Thoracic aorta (tissue), 2 donors: ENCODE measurements around the gene FOXA3. TPM values are rescaled to one million over a fixed set of nuclear protein-coding genes. Genes with fewer than 3 reads are reported as not detected.

Experiments
- ATAC-seq: fragments of 150-250 bp; one replicate; pipeline ENCODE4 v1.8.0; 2017; ENCODE audit warnings: low read depth; ENCODE audit not compliant: insufficient number of reproducible peaks, low FRiP score
- DNase-seq: peaks from one replicate; pipeline ENCODE4 v3.0.0-alpha.2; 2020; ENCODE audit warnings: low spot score
- H3K27ac ChIP-seq, 2 donors: fragments of 200-600 bp; sonication (generic); 1 replicate in 1 of 2; 2 replicates in 1 of 2; pipeline ENCODE4 v1.5.1; 2016; ENCODE audit warnings: mild to moderate bottlenecking in 2 of 2, moderate library complexity in 2 of 2
- H3K27me3 ChIP-seq: fragments of 200-600 bp; sonication (generic); replicated peaks from 2 replicates; pipeline ENCODE4 v1.6.0; 2016; ENCODE audit warnings: mild to moderate bottlenecking; ENCODE audit not compliant: insufficient read depth
- H3K36me3 ChIP-seq: fragments of 200-600 bp; sonication (generic); one replicate; pipeline ENCODE4 v1.5.1; 2016
- H3K4me1 ChIP-seq, 2 donors: fragments of 200-600 bp; sonication (generic); 1 replicate in 1 of 2; 2 replicates in 1 of 2; pipeline versions ENCODE4 v1.5.1 to v1.6.0; 2016; ENCODE audit warnings: low read depth in 2 of 2, mild to moderate bottlenecking in 1 of 2; ENCODE audit not compliant: control insufficient read depth in 1 of 2
- H3K4me3 ChIP-seq: fragments of 200-600 bp; sonication (generic); 2 replicates; pipeline ENCODE4 v1.5.1; 2016; ENCODE audit warnings: mild to moderate bottlenecking
- H3K9me3 ChIP-seq: fragments of 200-600 bp; sonication (generic); 2 replicates; pipeline ENCODE4 v1.5.1; 2016
- total RNA-seq, 2 donors: library from RNA; depleted of rRNA; stranded (reverse); fragments of >200 nt; gene quantifications; one replicate each; pipeline versions ENCODE4 v1.1.0 to v1.2.3, GENCODE V29; 2016
- TF ChIP-seq, protein P1 (sequence below): fragments of 200-600 bp; sonication (generic); IDR thresholded peaks from one replicate; pipeline ENCODE4 v1.5.1; 2019; ENCODE audit warnings: antibody characterized with exemption

The FOXA3 gene
- total RNA-seq, 2 donors from 2014 or later: not detected

DNA sequence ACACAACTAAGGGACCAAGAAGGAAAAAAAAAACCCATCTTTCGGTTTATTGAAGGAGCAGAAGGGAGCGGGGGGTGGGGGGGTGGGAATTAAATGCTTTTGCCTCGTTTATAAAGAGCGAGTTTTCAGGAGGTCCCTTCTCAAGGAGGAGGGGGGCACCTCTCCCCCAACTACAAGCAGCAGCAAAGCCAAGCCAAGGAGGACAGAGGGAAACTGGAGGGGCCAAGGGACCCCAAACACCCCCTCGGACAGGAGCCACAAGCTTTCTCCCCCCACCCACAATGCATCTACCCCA, 19.4 kb downstream of the FOXA3 start:
- H3K9me3 ChIP-seq: no peaks in the 10 kb centered on the region
- H3K27ac ChIP-seq: no peak overlapping the region
- peaks cover 27 to 37% of the 10 kb centered on the region in 2 donors for H3K4me1 ChIP-seq
- peak overlapping the region; percentile 49 for H3K4me3 ChIP-seq
- peaks cover 10% of the 10 kb centered on the region for H3K36me3 ChIP-seq
- ATAC-seq (no peak), DNase-seq (no peak)
- H3K27me3 ChIP-seq: no peaks in the 10 kb centered on the region
- TF ChIP-seq, protein P1, sequence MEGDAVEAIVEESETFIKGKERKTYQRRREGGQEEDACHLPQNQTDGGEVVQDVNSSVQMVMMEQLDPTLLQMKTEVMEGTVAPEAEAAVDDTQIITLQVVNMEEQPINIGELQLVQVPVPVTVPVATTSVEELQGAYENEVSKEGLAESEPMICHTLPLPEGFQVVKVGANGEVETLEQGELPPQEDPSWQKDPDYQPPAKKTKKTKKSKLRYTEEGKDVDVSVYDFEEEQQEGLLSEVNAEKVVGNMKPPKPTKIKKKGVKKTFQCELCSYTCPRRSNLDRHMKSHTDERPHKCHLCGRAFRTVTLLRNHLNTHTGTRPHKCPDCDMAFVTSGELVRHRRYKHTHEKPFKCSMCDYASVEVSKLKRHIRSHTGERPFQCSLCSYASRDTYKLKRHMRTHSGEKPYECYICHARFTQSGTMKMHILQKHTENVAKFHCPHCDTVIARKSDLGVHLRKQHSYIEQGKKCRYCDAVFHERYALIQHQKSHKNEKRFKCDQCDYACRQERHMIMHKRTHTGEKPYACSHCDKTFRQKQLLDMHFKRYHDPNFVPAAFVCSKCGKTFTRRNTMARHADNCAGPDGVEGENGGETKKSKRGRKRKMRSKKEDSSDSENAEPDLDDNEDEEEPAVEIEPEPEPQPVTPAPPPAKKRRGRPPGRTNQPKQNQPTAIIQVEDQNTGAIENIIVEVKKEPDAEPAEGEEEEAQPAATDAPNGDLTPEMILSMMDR: no peak

DNA sequence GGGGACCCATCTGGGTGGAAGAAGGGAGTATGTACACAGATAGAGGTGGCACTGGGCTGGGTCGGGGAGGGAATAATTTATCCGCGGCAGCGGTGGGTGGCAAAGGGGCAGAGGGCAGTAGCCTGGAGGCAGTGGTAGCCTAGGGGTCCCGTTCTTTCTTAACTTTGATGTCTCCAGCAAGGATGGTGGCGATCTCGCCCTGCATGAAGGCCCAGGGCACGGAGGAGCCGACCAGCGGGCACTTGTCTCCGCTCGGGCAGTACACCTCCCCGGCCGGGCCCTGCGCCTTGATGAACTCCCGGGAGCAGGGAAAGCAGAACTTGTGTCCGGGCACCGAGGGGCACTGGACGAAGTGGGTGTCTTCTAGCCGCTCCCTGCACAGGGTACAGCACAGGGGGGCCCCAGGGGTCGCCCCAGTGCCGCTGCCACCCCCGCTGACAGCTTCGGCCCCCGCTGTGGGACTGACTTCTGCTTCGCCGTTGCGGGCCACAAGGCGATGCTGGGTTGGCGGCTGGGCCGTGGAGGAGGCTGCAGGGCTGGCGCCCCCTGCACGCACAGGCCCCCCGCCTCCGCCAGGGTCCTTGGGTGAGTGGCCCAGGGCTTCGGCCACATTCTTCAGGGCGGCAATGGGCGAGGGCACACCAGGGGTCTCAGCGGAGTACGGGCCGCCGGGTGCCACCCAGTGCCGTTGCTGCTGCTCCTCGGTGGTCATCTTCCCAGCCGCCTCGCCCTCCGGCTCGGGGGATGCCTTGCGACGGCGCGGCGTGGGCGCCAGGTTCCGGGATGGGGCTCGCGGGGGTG, 20.0 kb downstream of the FOXA3 start:
- TF ChIP-seq, protein P1: no peak
- H3K4me1 ChIP-seq: peaks cover 27 to 37% of the 10 kb centered on the region in 2 donors
- no peak for DNase-seq

DNA sequence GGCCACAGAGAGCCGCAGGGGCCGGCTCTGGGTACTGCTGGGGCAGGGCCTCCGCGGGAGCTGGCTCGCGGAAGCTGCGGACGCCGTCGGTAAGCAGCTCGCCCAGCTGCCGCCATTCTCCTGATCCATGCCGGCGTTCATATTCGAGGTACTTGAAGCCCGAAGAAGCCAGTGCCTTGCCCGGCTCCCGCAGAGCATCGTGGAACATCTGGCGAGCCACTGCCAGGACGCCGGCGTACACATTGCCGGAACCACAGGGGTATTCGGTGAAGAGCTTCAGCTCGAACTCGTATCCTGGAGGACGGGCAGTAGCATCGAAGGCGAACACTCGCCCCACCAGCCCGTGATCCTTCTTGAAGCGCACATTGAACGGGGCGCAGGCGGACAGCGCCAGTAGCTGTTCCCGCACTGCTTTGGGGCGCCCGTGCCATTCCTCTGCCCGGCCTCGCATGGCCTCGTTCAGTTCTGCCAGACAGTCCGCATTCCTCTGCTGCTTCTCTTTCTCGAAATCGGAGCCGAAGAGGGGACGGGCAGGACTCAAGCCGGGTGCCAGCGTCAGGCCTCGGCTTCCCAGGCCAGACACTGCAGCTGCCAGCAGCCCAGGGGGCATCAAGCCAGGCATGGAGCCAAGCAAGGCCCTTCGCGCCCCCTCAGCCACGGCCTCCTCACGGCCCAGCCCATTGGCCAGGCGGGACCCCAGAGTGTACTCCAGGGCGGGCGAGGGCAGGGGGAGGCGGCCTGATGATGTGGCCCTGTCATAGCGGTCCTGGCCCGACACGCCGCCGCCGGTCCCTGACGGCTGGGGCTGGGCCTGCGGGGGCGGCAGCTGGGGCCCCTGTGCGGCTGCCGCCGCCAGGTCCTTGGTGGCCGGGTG, 20.8 kb downstream of the FOXA3 start:
- Histone ChIP-seq H3K27me3 (no peaks in the 10 kb centered on the region), H3K4me3 (peak overlapping the region; percentile 93), H3K4me1 (peaks cover 27 to 37% of the 10 kb centered on the region in 2 donors), H3K9me3 (no peaks in the 10 kb centered on the region), H3K36me3 (peaks cover 10% of the 10 kb centered on the region), H3K27ac (peak overlapping the region; percentile 83 to 85)
- TF ChIP-seq, protein P1: no peak
- ATAC-seq (no peak), DNase-seq (no peak)

More for the DNA sequence above, 20.0 kb downstream of the FOXA3 start:
- peaks cover 10% of the 10 kb centered on the region for H3K36me3 ChIP-seq
- no peaks in the 10 kb centered on the region for H3K9me3 ChIP-seq
- peak overlapping the region; percentile 93 for H3K4me3 ChIP-seq
- no peaks in the 10 kb centered on the region for H3K27me3 ChIP-seq
- ATAC-seq: no peak
- H3K27ac ChIP-seq: no peak overlapping the region

DNA sequence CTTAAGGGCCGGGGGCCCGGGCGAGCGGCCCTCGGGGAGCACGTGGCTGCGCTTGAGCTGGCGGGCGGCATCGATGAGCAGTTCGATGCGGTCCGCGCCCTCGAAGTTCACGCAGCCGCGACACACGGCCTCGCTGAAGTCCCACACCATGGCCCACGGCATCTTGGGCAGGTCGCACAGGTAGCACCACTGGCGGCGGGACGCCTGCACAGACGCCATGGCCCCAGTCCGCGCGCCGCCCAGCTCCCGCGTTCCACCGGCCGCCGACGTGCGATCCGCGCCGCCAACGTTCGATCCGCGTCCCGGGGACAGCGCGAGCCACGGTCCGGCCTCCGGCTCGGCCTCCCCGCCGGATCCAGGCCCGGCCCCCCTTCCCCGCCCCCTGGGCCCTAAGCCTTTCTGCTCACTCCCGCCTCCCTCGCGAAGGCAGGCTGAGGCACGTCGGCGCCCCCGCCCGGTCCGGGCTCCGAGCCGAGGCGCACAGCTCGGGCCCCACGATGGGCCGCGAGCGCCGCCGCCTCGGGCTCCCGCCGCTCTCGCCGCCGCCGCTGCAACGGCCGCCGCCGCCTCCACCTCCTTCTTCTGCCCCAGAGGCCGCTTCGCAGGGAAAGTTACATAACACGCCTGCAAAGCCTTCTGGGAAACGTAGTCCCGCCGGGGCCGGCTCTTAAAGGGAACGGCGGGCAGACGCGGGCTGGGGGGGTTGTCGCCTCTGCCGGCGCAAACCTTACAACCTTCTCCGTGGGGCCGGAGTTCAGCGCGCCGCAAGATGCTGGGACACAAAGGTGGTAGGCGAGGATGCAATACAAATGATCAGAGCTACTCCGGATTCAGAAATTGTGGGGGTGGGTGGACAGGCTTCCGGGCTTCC, 21.7 kb downstream of the FOXA3 start, which contains the start of gene IRF2BP1:
Gene IRF2BP1, minus strand, starts transcription at position 586 of the 871 bp plus-strand sequence. Its CDS starts 367 bp downstream, at position 219.
- Histone ChIP-seq H3K4me3 (peak within 1 kb of the TSS; percentile 93), H3K36me3 (peaks cover 10% of the 10 kb centered on the region), H3K27ac (peak within 1 kb of the TSS; percentile 83 to 85), H3K9me3 (no peaks in the 10 kb centered on the region), H3K27me3 (no peaks in the 10 kb centered on the region), H3K4me1 (peaks cover 27 to 37% of the 10 kb centered on the region in 2 donors)
- peak; percentile 83 for ATAC-seq
- peak; percentile 84 for DNase-seq
- TF ChIP-seq, protein P1: peak; percentile 7
